HEK293T (cell line): ENCODE data around the gene STAT5B.
A peak's percentile ranks its signal among the peaks of the same experiment; 100 is the strongest.

ENCODE experiments used
- CTCF ChIA-PET: fragments of 350-600 bp; formaldehyde crosslinking; extraction: SDS; loops from one replicate; lab custom pipeline; 2021; ENCODE audit warnings: antibody characterized with exemption, inconsistent platforms; lab: Yijun Ruan, JAX
- POLR2A ChIA-PET: fragments of 350-600 bp; formaldehyde crosslinking; extraction: SDS; loops from one replicate; lab custom pipeline; 2020; ENCODE audit warnings: antibody characterized with exemption, inconsistent platforms; lab: Yijun Ruan, JAX
- DNase-seq: peaks from one replicate; pipeline ENCODE4 v3.0.0; 2012; ENCODE audit warnings: mixed read lengths; ENCODE audit errors: extremely low spot score
- ARNT ChIP-seq: fragments of 450-650 bp; IDR thresholded peaks from 2 replicates; pipeline ENCODE4 v1.6.1; 2017; ENCODE audit warnings: mild to moderate bottlenecking
- BHLHE40 ChIP-seq: fragments of 450-650 bp; IDR thresholded peaks from 2 replicates; pipeline ENCODE4 v1.6.1; 2016; ENCODE audit warnings: mild to moderate bottlenecking, moderate library complexity, borderline replicate concordance
- CTBP1 ChIP-seq: fragments of 450-650 bp; IDR thresholded peaks from 2 replicates; pipeline ENCODE4 v1.6.1; 2016; ENCODE audit warnings: borderline replicate concordance
- ELF4 ChIP-seq: fragments of 450-650 bp; IDR thresholded peaks from 2 replicates; pipeline ENCODE4 v1.6.1; 2017; ENCODE audit warnings: antibody characterized with exemption
- FOXA1 ChIP-seq: fragments of 450-650 bp; IDR thresholded peaks from 2 replicates; pipeline ENCODE4 v1.6.1; 2016; ENCODE audit warnings: mild to moderate bottlenecking
- FOXK2 ChIP-seq: fragments of 450-650 bp; IDR thresholded peaks from 2 replicates; pipeline ENCODE4 v1.6.1; 2016; ENCODE audit warnings: mild to moderate bottlenecking
- FOXM1 ChIP-seq: fragments of 450-650 bp; IDR thresholded peaks from 2 replicates; pipeline ENCODE4 v1.6.1; 2017; ENCODE audit warnings: mild to moderate bottlenecking, borderline replicate concordance
- HDGF ChIP-seq: fragments of 450-650 bp; IDR thresholded peaks from 2 replicates; pipeline ENCODE4 v1.6.1; 2017; ENCODE audit warnings: antibody characterized with exemption, borderline replicate concordance
- L3MBTL2 ChIP-seq: fragments of 450-650 bp; conservative IDR thresholded peaks from 2 replicates; pipeline ENCODE4 v1.6.1; 2016; ENCODE audit warnings: mild to moderate bottlenecking
- LEF1 ChIP-seq: fragments of 450-650 bp; IDR thresholded peaks from 2 replicates; pipeline ENCODE4 v1.6.1; 2017; ENCODE audit warnings: mild to moderate bottlenecking, borderline replicate concordance
- NFRKB ChIP-seq: fragments of 450-650 bp; IDR thresholded peaks from 2 replicates; pipeline ENCODE4 v1.6.1; 2016; ENCODE audit warnings: mild to moderate bottlenecking, moderate library complexity
- SP1 ChIP-seq: fragments of 450-650 bp; IDR thresholded peaks from 2 replicates; pipeline ENCODE4 v1.6.1; 2017
- SUZ12 ChIP-seq: fragments of 450-650 bp; IDR thresholded peaks from 2 replicates; pipeline ENCODE4 v1.6.1; 2016; ENCODE audit warnings: mild to moderate bottlenecking
- TARDBP ChIP-seq: fragments of 450-650 bp; IDR thresholded peaks from 2 replicates; pipeline ENCODE4 v1.6.1; 2016
- ZNF384 ChIP-seq: fragments of 450-650 bp; IDR thresholded peaks from 2 replicates; pipeline ENCODE4 v1.6.1; 2016
- TF ChIP-seq, protein P1 (sequence below): fragments of 450-650 bp; IDR thresholded peaks from 2 replicates; pipeline ENCODE4 v1.6.1; 2016

Gene STAT5B

DNA sequence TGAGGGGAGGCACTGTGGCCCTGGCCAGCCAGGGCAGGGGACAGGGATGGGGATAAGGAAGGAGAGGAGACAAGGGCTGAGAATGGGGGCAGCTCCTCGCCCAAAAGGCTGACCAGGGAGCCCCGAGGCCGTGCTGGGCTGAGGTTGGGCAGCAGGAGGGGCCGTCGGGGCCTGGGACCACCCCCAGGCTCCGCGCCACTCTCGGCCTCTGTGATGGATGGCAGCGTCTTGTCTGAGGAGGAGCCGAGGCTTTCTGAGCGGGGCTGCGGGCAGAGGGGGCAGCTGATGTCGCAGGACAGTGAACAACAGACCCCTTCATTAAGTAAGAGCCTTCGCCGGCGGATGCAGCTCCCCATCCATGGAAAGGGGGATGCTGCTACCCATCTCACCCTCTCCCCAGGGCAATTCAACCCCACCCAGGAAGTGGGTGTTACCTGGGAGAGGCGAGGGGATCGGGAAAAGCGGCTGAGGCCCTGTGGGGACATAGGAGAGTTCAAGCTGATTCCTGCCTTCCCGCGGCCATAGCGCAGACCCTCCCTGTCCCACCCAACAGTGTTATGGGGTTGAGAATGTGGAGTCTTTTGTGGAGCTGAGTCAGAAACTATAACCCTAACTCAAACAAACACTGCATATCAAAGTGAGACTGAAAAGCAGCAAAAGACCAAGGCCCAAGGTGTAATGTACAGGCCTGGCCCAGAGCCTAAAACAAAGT, 112.3 kb downstream of the STAT5B start:
- ChIA-PET CTCF (interaction anchor here (0.9 to 1.3 kb wide), 3 partner anchors 18 to 58 kb away, joined by 4 to 7 read pairs (median 5); partner anchors contain the start of gene KCNH4), POLR2A (no interaction called here)
- no peak for DNase-seq
- TF ChIP-seq CTBP1 (no peak), SUZ12 (no peak), ZNF384 (no peak), SP1 (no peak), FOXA1 (no peak), BHLHE40 (no peak), ARNT (no peak), LEF1 (no peak)
- TF ChIP-seq, protein P1, sequence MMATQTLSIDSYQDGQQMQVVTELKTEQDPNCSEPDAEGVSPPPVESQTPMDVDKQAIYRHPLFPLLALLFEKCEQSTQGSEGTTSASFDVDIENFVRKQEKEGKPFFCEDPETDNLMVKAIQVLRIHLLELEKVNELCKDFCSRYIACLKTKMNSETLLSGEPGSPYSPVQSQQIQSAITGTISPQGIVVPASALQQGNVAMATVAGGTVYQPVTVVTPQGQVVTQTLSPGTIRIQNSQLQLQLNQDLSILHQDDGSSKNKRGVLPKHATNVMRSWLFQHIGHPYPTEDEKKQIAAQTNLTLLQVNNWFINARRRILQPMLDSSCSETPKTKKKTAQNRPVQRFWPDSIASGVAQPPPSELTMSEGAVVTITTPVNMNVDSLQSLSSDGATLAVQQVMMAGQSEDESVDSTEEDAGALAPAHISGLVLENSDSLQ, result no peak

DNA sequence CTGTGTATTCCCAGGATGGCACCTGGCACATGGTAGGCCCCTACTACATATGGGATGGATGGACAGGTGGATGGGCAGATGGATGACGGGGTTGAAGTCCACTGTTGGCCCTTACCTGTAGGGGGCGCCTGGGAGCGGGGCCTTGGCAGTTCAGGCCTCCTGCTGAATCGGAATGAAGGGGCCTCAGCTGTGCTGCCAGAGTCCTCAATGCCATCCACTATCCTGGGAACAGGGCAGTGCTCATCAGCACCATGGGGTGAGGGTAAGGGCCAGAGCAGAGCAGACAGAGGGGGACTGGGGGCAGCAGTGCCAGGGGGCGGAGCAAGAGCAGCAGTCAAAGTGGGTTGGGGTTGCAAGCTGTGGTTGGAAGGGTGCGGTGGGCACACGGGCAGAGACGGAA, 113.1 kb downstream of the STAT5B start:
- TF ChIP-seq HDGF (0 out of 2 replicates have a peak, but pooled peaks have one; percentile 31), CTBP1 (no peak)
- TF ChIP-seq, protein P1, result peak; percentile 46
- peak; percentile 71 for DNase-seq
- ChIA-PET POLR2A (no interaction called here), CTCF (interaction anchor here (0.9 to 1.3 kb wide), 4 partner anchors 9 to 59 kb away, joined by 3 to 7 read pairs (median 4); partner anchors contain the start of gene KCNH4)

DNA sequence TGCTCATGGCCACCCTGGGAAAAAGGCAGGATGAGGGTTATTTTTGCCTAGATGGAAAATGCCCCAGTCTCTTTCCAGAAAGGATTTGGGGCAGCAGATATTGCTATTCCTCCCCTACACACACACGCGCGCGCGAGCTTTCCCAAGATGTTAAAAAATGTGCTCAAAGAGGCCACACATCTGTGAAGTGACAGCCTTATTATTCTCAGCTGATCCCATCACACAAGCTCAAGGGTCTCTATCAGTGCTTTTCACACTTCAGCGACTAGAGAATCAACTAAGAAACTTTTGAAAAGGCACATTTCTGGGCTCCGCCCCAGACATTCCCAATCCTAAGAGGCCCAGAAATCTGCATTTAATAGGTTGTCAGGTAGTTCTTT, 115.7 kb downstream of the STAT5B start:
- TF ChIP-seq, protein P1, result no peak
- no peak for TF ChIP-seq SP1
- TF ChIP-seq NFRKB, result no peak
- no peak for TF ChIP-seq FOXM1
- TF ChIP-seq TARDBP, result no peak
- TF ChIP-seq ELF4, result no peak
- TF ChIP-seq FOXA1, result no peak
- TF ChIP-seq BHLHE40, result no peak
- TF ChIP-seq L3MBTL2, result no peak
- TF ChIP-seq HDGF, result no peak
- TF ChIP-seq LEF1, result no peak
- TF ChIP-seq CTBP1, result no peak
- no peak for TF ChIP-seq SUZ12
- no peak for TF ChIP-seq FOXK2
- TF ChIP-seq ARNT, result no peak
- CTCF ChIA-PET, result interaction anchor here (0.6 kb wide), 1 partner anchor 27 kb away, joined by 4 read pairs; no protein-coding TSS in a partner anchor
- POLR2A ChIA-PET, result interaction anchor here (1.1 kb wide), 1 partner anchor 143 kb away, joined by 4 read pairs; the partner anchor contains the start of gene DNAJC7
- no peak for DNase-seq

DNA sequence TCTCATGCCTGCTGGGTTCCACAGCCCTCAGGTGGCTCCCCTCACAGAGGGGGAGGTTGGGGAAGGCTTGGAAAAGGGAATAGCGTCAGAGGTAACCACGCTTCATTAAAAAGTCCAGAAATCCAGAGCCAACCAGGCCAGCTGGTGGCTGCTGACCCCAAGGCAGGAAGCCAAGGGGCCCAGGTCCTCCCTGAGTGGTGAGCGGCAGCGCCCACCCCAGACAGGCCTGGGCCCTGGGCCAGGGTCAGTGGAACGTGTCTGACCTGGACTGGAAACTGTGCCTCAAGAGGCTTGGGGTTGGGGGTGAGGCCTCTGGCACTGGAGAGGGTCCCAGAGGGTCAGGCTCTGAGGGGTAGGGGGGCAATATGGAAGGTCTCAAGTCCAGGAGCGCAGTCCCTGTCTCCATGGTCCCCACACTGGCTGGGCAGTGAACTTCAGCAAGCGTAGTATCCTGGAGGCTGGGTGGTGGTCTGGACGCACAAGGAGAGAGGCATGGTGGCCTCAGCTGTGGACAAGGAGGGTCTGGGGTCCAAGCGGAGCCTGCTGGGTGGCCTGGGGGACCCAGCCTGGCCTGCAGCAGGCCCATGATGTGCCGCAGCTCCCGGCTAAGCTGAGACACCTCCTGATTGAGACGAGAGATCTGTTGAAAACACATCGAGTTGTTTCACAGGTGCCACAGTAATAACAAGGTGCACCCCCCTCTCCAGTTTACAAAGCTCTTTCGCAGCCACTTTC, 116.2 kb downstream of the STAT5B start:
- ChIA-PET POLR2A (interaction anchor here (1.1 to 1.4 kb wide), 2 partner anchors 39 to 142 kb away, joined by 4 read pairs; partner anchors contain the start of genes DNAJC7 and KAT2A), CTCF (interaction anchor here (0.6 kb wide), 1 partner anchor 27 kb away, joined by 4 read pairs; no protein-coding TSS in a partner anchor)

DNA sequence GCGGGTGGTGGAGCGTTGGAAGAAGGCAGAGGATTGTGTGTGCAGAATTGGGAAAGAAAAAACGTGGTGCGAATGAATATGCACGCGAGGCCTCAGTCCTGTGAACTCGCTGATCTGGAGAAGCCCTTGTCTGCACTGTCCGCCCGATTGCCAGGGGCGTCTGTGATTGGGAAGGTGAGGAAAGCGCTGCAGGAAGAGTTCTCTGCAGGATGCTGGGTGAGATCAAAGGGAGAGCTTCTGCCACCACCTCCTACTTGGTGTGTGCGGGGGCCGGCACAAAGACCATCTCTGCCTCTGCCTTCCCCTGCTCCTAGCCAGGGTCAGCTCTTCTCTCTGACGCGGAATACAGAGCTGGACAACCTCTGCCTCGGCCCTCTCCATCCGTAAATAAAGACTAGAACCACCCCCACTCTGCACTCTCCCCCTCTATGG, 120.6 kb downstream of the STAT5B start:
- ChIA-PET CTCF (interaction anchor here (0.7 kb wide), 1 partner anchor 624 kb away, joined by 3 read pairs; no protein-coding TSS in a partner anchor), POLR2A (interaction anchor here (0.6 to 1.0 kb wide), 2 partner anchors 122 to 138 kb away, joined by 3 read pairs; partner anchors contain the start of gene DNAJC7)
- DNase-seq, result no peak
- no peak for TF ChIP-seq LEF1
- TF ChIP-seq FOXK2, result no peak
- no peak for TF ChIP-seq SUZ12
- TF ChIP-seq ELF4, result no peak
- no peak for TF ChIP-seq FOXA1
- TF ChIP-seq L3MBTL2, result peak; percentile 36; the same call in 1 of the 2 replicates

More for the DNA sequence above, 116.2 kb downstream of the STAT5B start:
- DNase-seq, result no peak
- no peak for TF ChIP-seq L3MBTL2
- no peak for TF ChIP-seq NFRKB
- no peak for TF ChIP-seq SP1

DNA sequence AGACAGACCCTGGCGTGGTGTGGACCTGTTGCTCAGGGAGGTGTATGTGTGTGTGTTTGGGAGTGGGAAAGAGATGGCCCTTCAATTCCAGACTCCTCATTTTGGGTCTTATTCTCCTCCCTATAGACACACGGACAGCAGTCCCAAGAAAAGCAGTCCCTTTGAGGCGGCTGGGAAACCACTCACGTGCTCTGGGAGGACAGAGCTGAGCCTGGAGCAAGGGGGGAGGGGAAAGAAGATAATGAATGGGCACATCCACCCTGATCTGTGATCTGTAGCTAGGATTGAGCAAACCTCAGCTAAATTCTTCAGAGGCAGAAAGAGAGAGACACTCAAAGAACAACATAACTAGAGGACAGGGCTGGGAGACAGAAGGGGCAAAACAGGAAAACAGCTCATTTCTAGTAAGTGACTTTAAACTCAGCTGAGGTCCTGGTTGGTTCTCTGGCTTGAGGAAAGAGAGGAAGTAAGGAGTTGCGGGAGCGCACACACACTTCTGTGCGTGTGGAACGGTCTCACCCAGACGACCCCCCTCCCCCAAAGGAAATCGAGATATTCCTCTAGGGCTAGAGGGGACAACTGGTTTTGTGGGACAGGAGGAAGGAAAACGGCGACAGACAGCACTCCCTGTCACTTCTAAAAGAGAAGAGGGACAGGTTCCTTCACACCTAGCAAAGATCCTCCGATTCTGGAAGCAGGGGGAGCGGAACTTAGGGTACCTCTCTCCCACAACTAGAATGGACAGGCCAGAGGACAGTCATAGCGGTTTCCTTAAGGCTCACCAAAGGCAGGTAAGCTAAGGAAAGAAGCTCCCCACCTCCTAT, 122.1 kb downstream of the STAT5B start:
- no peak for DNase-seq
- ChIA-PET POLR2A (interaction anchor here (0.8 to 1.2 kb wide), 5 partner anchors 11 to 34 kb away, joined by 3 to 4 read pairs (median 4); no protein-coding TSS in a partner anchor), CTCF (interaction anchor here (0.7 to 1.4 kb wide), 3 partner anchors 9 to 12 kb away, joined by 3 to 5 read pairs (median 3); no protein-coding TSS in a partner anchor)
- no peak for TF ChIP-seq SUZ12
- no peak for TF ChIP-seq CTBP1
- TF ChIP-seq FOXK2, result no peak
- no peak for TF ChIP-seq LEF1
- TF ChIP-seq FOXM1, result no peak
- no peak for TF ChIP-seq ZNF384
- no peak for TF ChIP-seq TARDBP
- TF ChIP-seq HDGF, result no peak
- TF ChIP-seq ARNT, result no peak
- TF ChIP-seq FOXA1, result no peak
- no peak for TF ChIP-seq ELF4
